GM19397 (cell line): ENCODE data around the gene SLC25A51.

Experiments used
- ATAC-seq: cut with Tn5 transposase; IDR thresholded peaks from one replicate; pipeline ENCODE4 v1.9.1; 2021; ENCODE audit warnings: mild to moderate bottlenecking, moderate library complexity; ENCODE audit not compliant: unreplicated experiment

SLC25A51 gene

GRCh38 chr9:37938121-37938891, 34.4 kb upstream of the SLC25A51 start:
- ATAC-seq: no peak

- ATAC-seq: no peak
Measured at GRCh38 chr9:37937366-37937765, 33.4 kb upstream of the SLC25A51 start.

DNA sequence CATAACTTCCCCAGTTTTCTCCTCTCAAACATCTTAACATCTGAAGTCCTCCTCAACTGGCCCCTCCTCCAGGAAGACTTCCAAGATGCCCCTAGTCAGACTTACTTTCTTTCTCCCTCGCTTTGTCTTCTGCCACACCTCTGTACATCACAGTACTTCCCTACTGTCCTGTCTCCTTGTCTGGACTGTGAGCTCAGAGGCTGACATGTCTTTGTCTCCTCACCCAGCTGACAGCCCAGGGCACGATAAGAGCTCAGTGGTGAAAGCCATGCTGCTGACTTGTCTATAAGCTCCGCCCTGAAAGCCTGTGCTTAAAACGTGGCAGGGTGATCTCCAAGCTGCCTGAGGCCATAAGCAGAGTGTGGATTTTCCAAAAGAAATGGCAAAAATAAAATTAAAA, 33.0 kb upstream of the SLC25A51 start:
- no peak for ATAC-seq

- ATAC-seq: no peak
Measured at GRCh38 chr9:37936376-37936775, 32.4 kb upstream of the SLC25A51 start.

GRCh38 chr9:37935096-37935495, 31.2 kb upstream of the SLC25A51 start:
- no peak for ATAC-seq

- no peak for ATAC-seq
Measured at GRCh38 chr9:37931592-37931991, 27.7 kb upstream of the SLC25A51 start.

DNA sequence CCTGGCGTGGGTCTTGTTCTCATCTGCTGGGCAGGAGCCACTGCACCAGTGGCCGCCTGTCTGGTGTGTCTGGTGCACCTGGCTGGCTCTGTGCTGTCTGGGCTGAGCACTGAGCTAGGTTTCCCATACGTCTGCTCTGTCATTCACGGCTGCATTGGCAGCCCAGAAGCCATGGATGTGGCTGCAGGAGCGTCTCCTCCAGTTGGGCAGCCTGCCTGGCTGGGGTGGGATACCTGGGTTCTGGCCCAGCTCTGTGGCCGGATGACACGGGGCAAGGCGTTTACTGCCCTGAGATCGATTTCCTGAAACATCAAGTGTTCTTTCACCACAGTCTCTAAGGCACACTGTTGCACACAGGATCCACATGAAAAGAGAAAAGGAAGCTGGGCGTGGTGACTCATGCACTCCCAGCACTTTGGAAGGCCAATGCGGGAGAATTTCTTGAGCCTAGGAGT, 25.5 kb upstream of the SLC25A51 start:
- ATAC-seq: no peak

DNA sequence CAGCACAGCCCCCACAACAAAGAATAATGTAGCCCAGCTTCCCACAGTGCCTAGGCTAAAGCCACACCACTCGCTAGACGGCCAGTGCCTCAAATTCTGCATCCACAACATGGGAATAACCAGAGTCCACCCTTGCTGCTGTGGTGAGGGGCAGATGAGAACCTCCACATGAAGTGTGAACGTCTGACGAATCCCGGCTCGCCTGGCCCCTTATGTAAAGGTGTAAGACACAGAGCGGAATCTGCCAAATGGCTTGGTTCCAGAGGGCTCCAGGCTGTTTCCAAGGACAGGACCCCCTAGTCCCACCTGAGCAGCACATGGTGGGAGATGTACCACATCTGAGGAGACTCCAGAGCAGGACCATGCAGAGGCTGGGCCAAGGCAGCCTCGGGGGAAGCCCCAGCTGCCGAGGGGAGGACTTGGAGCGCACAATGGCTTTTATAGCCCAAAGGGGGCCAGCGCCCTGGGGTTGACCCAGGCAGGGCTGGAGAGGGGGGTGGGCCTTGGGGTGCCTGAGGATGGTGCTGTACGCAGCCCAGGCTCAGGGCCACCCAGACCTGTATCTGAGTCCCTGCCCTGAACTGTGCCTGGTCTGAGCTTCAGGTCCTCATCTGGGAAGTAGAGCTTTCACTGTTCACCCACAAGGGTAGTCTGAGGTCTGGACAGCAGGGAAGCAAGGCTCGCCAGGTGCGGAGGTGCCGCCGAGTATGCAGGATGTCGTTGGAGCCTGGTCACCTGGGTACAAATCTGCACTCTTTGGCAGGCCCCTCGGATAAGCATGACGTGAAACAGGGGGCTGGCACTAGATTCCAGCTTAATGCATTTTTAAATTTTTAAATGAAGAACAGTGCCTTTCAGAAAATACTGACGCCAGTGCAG, 24.9 kb upstream of the SLC25A51 start:
- no peak for ATAC-seq

DNA sequence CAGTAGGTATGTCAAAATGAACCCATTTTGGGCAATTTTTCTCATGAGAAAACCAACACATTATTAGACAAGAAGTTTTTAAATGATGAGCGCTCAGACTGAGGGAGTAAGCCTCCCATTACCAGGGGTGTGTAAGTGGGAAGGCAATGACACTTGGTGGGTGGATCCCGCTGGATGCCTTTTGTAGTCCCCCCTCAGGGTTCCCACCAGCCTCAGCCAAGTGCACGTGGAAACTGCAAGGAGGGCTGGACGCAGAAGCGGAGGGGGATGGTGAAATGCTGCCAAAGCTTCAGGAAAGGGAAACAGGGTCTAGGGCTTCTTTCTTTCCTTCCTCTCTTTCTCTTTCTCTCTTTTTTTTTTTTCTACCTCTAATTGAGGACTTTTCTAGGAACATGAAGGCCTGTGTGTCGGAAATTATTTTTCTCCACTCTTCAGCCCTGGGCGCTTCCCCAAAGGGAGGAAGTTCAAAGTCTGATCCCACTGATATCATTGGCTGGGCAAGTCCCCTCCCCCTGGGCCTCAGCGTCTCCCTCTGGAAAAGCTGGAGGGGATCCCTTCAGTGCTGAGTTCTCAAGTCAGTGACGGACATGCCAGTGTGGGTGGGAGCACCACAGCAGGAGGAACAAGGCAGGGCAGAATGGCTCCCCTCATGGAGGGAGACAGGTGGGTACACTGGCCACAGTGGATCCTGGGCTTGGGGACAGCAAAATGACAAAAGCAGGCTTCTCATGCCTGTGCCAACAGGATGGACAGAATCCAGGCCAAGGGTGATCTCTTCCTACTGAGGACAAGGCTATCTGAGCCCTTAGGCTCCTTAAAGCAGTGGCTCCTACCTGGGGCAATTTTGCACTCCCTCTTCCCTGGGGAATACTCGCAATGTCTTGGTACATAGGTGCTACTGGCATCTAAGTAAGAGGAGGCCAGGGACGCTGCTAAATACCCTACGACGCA, 23.9 kb upstream of the SLC25A51 start:
- no peak for ATAC-seq

GRCh38 chr9:37927132-37927531, 23.2 kb upstream of the SLC25A51 start:
- ATAC-seq: no peak

DNA sequence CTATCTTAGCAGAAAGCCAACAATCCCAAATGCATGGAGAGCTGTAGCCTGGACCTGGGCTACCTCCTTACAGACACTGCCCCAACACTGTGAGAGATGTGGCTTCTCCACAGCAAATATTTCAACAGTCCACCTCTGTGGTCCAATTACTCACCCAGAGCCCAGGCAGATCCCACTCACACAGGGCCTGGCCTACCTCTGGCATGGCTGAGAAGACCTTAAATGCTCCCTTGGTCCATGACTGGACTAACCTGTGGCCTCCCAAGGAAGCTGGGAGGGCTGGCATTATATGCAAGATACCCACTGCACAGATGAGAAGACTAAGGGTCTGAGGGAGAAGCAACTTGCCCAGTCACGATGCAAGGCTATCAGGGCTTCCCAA, 22.8 kb upstream of the SLC25A51 start:
- no peak for ATAC-seq

GRCh38 chr9:37925786-37926736, 22.1 kb upstream of the SLC25A51 start:
- no peak for ATAC-seq

DNA sequence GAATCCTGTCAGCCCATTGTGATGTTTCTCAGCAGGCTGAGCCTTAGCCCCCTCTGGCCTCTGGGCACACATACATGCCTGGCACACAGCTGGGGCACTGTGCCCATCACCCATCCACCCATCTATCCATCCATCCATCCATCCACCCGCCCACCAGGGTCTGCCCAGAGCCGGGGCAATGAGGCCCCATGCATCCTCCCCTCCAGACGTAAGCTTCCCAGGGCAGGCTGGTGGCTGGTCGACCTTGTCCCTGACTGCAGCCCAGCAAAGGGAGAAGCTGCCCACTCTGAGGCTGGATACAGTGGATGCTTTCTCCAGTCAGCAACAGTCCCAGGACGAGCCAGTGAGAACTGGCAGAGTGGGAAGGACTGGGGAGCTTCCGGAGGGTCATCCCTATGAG, 21.1 kb upstream of the SLC25A51 start:
- no peak for ATAC-seq

GRCh38 chr9:37924538-37924937, 20.6 kb upstream of the SLC25A51 start:
- ATAC-seq: no peak

GRCh38 chr9:37923796-37924427, 20.0 kb upstream of the SLC25A51 start:
- ATAC-seq: no peak

DNA sequence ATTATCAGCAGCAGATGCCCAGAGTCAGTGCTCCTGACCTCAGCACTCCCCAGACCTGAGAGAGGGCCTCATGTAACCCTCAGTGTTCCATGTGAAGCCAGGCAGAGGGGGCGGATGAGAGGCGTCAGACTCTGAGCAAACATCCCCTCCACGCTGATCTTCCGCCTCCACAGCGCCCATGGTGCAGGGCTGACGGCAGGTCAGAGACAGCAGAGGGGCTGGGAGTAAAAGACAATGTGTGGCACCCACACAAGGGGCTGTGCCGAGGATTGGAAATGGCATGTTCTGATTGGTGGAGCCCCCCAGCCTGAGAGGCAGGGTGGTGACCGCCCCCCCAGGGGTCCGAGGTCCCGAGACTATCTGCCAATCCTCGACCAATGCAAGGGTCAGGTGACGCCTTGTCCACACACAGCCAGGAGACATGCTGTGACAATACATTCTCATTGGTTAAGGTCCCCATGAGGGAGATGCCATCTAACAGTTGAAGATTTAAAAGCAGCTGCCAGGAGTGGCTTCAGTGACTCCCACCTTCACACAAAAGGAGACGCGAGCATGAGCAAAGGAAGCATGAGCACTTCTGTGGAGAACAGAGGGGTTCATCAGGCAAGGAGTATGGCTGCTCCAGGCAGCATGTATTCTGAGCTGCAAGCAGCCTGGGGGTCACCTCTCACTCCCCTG, 19.3 kb upstream of the SLC25A51 start:
- ATAC-seq: no peak

- ATAC-seq: no peak
Measured at GRCh38 chr9:37922363-37923117, 18.6 kb upstream of the SLC25A51 start.
